ENCODE results near the gene ADAT1. TPM values are rescaled to one million over a fixed set of nuclear protein-coding genes. Genes with fewer than 3 reads are reported as not detected.

Gene ADAT1
- total RNA-seq, 1 experiment from 2014 or later: 64.8 TPM

DNA sequence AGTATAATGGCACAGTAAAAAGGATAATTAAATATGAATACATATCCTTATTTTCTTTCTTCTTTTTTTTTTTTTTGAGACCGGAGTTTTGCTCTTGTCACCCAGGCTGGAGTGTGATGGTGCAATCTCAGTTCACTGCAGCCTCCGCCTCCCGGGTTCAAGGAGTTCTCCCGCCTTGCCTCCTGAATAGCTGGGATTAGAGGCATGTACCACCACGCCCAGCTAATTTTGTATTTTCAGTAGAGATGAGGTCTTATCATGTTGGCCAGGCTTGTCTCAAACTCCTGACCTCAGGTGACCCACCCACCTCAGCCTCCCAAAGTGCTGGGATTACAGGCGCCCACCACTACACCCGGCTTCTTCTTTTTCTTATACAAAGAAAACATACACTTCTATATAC is 44.9 kb downstream of the ADAT1 start:
- DNase-seq (ENCODE audit: low read depth): no peak

DNA sequence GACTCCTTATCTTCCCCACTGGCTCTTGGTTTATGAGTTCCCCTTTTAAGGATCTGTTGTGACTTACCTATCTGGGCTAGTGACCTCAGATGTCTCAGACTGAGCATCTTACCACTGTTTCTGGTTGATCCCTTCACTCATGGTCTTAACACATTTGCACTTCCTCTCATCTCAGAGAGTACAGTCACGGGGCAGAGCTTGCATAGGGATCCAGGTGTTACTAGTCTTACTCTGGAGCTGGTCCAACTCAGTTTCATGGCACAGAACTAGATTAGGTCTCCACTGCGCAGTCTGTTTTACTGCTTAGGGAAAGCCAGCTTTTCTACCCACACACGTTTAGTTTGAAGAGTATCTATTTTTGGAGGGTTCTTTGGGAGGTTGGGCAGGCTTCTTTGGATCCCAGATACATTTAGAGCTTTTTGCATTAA is 46.7 kb downstream of the ADAT1 start:
- no peak for DNase-seq (ENCODE audit: low read depth)

- DNase-seq (ENCODE audit: low read depth): no peak
Observed at GRCh38 chr16:75575958-75576357, 47.1 kb downstream of the ADAT1 start.

DNA sequence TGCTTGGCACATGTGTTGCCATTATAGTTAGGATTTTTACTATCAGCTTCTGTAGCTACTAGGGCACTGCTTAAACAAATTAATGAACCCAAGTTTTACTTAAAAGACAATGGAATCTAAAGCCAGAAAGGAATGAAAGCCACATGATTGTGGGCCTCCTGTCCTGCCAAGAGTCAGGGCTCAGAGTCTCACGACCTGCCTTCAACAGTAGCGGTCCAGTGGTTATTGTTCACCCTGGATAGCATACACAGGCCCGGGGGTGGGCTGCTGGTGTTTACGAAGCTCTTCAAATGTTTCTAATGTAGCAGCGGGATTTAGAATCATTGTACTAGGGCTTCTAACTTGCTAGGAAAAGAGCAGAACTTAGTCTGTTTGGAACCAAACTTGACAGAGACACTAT is 49.1 kb downstream of the ADAT1 start:
- DNase-seq (ENCODE audit: low read depth): no peak

- no peak for DNase-seq (ENCODE audit: low read depth)
Observed at GRCh38 chr16:75572864-75573542, 50.1 kb downstream of the ADAT1 start.

DNA sequence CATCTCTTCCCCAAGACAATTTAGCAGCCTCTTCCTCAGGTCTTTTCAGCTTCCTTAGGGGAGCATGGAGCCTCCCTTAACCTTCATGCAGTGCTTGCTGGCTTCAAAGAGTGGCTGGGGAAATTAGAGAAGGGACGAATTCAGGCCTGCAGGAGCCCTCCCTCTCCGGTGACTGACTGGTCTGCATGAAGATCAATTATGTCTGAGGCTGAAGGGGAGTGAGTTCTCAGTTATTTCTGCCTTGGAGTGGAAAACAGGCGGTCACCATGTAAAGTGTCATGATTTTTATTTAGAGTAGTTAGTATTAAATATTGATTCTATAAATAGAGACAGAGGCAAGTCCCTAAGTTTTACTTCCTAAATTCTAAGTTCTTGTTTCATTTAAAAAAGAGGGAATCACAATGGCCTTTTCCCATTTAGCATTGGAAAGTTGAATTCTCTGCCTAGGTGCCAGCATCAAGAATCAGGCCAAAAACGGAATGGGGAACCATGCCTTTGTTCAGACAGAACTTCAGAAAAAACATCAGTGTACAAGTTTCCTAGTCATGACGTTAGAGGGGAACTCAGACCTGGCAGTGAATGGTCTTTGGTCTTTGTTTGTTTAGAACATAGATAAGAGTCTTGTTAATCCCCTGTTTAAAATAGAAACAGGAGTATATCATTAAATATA is 52.5 kb downstream of the ADAT1 start:
- no peak for DNase-seq (ENCODE audit: low read depth)

GRCh38 chr16:75567911-75568310 is 55.2 kb downstream of the ADAT1 start:
- no peak for DNase-seq (ENCODE audit: low read depth)

DNA sequence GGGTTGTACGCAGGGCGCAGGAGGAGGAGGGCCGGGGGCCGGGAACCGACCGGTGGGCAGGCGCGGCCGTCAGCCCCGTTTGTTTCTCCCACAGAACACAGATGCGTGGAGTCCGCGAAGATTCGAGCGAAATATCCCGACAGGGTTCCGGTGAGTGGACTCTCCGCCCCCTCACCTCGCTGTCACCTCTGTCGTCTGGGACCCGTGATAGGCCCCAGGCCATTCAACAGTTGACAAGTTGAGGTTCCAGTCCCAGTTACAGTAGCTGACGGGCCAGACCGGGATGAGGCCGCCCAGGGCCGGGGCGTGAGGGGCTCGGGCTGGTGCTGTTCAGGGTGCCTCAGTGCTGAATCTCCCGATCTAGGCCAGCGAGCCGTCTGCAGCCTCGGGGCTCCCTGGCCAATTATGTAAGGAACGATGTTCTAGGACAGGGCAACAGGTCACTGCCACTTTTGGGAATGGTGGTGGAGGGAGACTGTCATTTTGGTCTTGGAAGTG is 56.3 kb downstream of the ADAT1 start:
- DNase-seq (ENCODE audit: low read depth): peak; percentile 2

GRCh38 chr16:75566040-75566757 is 56.9 kb downstream of the ADAT1 start, which contains the start of gene GABARAPL2:
Gene GABARAPL2, plus strand, starts transcription at chr16:75566379. Its CDS starts 108 bp downstream, at chr16:75566487.
- peak; percentile 61 for DNase-seq (ENCODE audit: low read depth)

DNA sequence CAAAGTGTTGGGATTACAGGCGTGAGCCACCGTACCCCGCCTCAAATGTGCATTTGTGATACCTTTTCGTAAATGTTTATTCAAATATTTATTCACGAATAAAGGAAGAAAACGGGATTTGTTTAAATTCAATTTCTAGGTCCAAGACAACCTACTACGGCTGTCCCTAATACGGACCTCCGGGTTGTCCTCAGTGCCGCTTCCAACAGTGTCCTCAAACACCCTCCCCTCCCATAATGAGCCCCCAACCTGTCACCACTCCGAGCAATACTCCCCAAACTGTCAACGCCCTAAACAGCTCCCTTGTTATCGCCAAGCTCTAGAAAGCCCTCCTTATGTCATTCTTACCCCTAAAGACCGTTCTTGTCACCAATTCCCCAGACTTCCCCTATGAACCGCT is 57.4 kb downstream of the ADAT1 start:
- no peak for DNase-seq (ENCODE audit: low read depth)

DNA sequence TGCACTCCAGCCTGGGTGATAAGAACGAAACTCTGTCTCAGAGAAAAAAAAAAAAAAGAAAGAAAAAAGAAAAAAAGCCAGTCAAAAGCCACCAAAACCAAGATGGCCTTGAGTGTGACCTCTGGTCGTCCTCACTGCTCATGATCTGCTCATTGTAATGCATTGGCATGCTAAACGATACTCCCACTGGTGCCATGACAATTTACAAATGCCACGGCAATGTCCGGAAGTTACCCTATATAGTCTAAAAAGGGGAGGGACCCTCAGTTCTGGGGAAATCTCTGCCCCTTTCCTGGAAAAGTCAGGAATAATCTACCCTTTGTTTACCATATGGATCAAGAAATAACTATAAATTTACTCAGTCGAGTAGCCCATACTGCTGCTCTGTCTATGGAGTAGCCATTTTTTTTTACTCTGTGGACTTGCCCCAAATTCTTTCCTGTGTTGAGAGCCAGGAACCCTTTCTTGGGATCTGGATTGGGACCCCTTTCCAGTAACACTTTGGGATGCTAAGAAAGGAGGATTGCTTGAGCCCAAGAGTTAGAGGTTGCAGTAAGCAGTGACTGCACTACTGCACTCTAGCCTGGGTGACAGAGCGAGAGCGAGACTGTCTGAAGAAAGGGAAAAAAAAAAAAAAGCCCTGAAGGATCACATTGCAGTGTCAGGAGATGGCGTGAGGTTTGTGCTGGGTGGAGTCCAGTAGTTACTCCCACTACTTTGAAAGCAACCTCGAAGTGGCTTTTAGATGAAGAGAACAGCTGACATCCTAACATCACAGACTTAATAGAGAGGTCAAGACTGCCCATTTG is 63.3 kb downstream of the ADAT1 start:
- DNase-seq (ENCODE audit: low read depth): peak; percentile 40

DNA sequence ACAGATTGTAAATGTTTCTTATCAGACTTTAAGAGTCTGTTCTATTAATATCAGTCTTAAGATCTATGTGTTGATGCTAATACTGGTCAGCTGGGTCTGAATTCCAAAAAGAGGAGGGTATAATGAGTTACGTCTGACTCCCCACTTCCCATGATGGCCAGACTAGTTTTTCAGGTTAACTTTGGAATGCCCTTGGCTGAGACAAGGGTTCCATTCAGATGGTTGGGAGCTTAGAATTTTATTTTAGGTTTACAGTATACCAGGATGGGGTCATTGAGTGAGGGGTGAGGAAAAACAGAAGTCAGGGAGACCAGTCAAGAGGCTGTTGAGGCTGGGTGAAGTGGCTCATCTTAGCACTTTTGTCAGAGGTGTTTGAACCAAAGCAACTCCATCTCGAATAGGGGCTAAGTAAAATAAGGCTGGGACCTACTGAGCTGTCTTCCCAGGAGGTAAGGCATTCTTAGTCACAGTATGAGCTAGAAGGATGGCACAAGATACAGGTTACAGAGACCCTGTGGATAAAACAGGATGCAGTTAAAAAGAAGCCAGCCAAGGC is 64.2 kb downstream of the ADAT1 start:
- DNase-seq (ENCODE audit: low read depth): no peak

DNA sequence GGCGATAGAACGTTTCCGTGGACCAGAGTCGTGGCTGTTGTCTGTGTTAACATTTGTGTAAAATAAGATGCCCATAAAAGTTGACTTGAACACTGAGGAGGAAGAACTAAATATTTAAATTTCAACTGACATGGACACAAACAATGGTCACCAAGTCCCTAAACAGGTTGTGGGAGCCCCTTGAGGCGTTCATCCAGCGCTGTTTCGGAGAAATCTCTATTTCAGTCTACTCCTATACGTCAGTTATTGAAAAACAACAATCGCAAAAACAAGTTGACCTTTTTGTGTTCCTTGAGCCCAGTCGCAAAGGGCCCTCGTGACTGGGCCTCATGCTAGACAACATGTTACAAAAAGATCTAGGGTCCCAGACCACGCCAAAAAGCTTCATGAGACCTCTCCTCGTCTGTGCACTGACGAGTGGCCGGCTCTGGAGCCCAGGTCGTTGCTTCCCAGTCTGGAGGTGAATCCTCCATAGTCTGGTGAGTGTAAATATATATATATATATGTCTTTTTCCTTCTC is 66.6 kb downstream of the ADAT1 start:
- no peak for DNase-seq (ENCODE audit: low read depth)

DNA sequence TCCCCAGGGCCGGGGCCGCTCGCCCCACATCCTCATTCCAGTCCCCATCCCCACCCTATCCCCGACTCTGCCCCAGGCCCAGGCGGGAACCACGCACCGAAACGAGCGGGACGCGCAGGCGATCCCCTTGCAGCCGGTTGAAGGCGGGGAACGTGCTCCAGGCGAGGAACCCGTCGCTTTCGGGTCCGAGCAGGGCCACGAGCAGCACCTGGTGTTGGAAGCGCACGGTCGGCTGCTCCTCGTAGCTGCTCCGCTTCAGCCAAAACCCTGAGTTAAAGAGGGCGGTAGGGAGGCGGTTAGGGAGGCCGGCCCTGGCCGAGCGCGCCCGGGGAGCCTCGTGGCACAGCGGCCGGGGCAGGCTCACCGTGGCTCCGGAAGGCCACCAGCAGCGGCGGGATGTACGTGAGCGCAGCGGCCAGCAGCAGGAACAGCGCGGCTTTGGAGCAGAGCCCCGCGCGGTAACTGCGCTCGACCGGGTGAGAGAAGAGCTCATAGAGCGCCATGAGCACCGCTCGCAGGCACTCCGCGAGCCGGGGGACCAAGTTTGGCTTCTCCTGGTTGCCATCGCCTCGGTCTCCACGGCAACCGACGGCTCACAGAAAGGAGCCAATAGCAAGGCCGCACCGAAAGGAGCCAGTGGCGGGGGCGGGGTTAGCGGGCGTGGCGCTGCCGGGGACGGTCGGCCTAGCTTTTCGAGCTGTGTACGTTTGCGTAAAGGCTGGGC is 67.2 kb downstream of the ADAT1 start, which contains the start of gene TMEM231:
Gene TMEM231 (minus strand): TSS at position 546 of the 724 bp plus-strand sequence. CDS start 43 bp downstream, at position 503.
- DNase-seq (ENCODE audit: low read depth): peak; percentile 87

- DNase-seq (ENCODE audit: low read depth): peak; percentile 89
Observed at GRCh38 chr16:75555213-75555706, 67.8 kb downstream of the ADAT1 start.

DNA sequence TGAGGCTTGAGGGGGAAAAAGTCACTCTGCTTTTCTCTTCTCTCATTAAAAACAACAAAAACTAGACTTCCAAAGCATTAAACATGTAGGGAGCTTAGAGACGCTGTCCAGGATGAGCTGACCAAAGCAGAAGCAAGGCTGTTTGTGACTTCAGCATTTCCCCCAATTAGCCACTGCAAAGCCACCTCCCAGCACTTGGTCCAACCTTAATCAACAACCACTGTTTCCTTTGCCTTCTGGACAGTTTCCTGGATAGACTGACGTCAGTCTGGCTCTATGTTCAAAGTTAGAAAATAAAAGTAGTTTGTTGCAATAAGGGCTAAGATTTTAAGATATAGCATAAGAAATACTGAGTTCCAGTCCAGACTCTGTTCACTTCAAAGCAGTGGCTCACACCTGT is 70.1 kb downstream of the ADAT1 start:
- no peak for DNase-seq (ENCODE audit: low read depth)

DNA sequence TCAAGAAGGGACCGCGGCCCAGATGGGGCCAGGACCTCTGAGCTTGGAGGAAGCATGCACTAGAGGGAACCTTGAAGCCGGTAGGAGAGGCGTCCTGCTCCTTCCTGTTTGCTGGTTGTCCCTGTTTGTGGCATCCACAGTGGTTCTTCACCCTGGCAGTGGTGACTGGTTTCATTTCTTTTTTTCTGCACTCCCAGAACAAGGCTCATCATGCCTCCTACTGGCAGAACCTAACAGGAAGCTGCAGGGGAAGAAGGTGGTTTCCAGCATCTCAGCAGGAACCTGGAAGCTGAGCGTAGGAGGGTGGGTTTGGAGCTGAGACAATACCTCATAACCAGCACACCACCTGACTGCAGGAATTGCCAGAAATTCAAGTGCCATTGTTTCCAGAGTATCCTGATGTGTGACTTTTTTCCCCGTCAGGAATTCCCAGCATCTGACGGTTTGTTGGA is 72.8 kb downstream of the ADAT1 start:
- peak; percentile 69 for DNase-seq (ENCODE audit: low read depth)
